Measurements from ENCODE around the gene ZNF497.

- TF ChIP-seq POLR2A (IDR thresholded peaks at IDR 0.05): no peak
- no peak for TF ChIP-seq CTCF (IDR thresholded peaks at IDR 0.05)
Observed at GRCh38 chr19:58392945-58393724, 30.6 kb upstream of the ZNF497 start.

Measured in Peyer's patch (tissue), 4 donors.